Measurements from ENCODE around the gene CSTB. TPM values are rescaled to one million over a fixed set of nuclear protein-coding genes. Genes with fewer than 3 reads are reported as not detected.

The CSTB gene
- total RNA-seq, 1 experiment from 2014 or later = 57.5 TPM

DNA sequence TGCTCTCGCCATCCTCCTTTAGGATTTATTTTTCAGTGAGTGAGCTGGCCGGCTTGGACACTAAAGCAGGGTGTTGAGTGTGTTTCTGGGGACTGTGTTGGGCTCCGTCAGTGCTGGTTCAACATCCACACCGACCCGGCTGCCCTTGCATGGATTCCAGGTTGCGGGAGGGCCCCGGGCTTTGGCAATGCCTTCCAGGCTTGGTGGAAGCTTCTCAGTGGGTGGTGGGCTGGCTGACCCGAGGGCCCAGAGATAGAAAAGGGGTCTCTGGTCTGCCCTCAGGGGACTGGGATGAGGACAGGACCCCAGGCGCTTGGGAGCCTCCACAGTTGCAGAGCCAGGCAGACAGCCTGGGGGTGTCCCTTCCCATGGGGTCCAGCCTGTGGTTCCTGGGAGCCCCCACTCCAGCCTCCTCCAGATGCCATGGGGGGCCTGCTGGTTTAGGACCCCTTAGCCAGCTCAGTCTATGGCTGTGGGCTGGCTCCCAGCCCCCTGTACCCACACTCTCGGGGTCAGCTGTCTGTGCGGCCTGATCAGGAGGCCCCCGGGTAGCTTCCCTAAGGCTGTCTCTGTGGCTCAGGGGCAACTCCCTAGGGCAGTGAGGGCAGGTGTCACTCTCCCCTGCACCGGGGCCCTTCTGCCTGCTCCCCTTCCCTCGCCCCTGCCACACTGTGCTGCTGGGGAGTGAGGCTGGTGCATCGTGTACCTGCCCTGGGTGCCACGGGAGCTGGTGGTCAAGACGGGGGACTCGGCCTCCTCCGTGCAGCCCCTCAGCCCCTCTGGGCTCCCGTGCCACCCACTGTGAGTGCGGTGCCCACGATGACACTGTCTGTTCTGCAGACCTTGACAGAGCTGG lies 40.6 kb downstream of the CSTB start:
- Histone ChIP-seq H3K27me3 (ENCODE audit: insufficient read depth, low read length) (no peaks in the 10 kb centered on the region), H3K4me1 (ENCODE audit: control insufficient read depth in 1 of 2, insufficient read depth in 2 of 2, low read length in 2 of 2) (peaks cover 0 to 19% of the 10 kb centered on the region in 2 experiments; a peak in 2 of 4 replicates), H2AFZ (ENCODE audit: low read depth, low read length, poor library complexity, severe bottlenecking) (no peak overlapping the region), H3K4me2 (ENCODE audit: low read length) (no peak overlapping the region), H3K9ac (ENCODE audit: low read length) (no peak overlapping the region), H3K9me3 (ENCODE audit: control insufficient read depth in 1 of 2, insufficient read depth in 1 of 2, low read depth in 1 of 2, low read length in 2 of 2) (no peaks in the 10 kb centered on the region), H3K9me2 (ENCODE audit: insufficient read depth) (no peaks in the 10 kb centered on the region), H3K27ac (ENCODE audit: low read depth, low read length) (no peak overlapping the region), H3K79me2 (ENCODE audit: insufficient read depth, low read length) (peaks cover 72% of the 10 kb centered on the region), H4K20me1 (ENCODE audit: insufficient read depth) (0 out of 2 replicates have a peak, but pooled peaks cover 4% of the 10 kb centered on the region), H3K4me3 (replicated peaks in 1 of 2; ENCODE audit: low read depth in 1 of 2, low read length in 2 of 2) (no peak overlapping the region), H3K36me3 (ENCODE audit: control insufficient read depth in 1 of 2, insufficient read depth in 2 of 2, low read length in 2 of 2) (peaks cover 0 to 4% of the 10 kb centered on the region in 2 experiments; a peak in 3 of 4 replicates)
- ChIA-PET RAD21 (ENCODE audit: low non-redundant PET in 1 of 2, low total read pairs in 2 of 2, uncharacterized antibody in 2 of 2, unreplicated experiment in 2 of 2) (no interaction called here), CTCF (interaction anchor here (0.5 kb wide), 1 partner anchor 22 kb away, joined by 4 read pairs; no protein-coding TSS in a partner anchor), POLR2A (no interaction called here)
- no peak for TF ChIP-seq YY1 (IDR thresholded peaks at IDR 0.05; ENCODE audit: extremely low read depth, insufficient replicate concordance, low read depth, low read length)
- TF ChIP-seq ATF3 (IDR thresholded peaks at IDR 0.05) = no peak
- TF ChIP-seq EGR1 (IDR thresholded peaks at IDR 0.05; ENCODE audit: low read depth) = no peak
- TF ChIP-seq POLR2AphosphoS5 (IDR thresholded peaks at IDR 0.05; ENCODE audit: low read depth, low read length) = no peak
- no TSS peak for BruUV-seq (replicated peaks)
- DNase-seq (ENCODE audit: low read depth, low spot score) (no peak), ATAC-seq (no peak)
- intact Hi-C loops (cut with micrococcal nuclease) = no loop called here

DNA sequence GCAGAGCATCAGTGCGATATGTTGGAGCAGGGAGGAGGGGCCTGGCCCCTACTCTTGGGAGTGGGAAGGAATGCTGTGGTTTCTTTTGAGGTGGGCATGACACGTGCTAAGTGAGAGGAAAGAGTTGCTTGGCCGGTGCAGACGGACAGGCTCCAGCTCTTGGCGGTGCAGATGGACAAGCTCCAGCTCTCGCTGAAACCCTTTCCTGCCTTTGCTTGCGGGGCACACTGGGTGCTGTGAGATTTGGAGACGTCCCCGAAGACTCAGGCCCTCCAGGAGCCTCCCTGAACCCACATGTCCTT lies 41.2 kb downstream of the CSTB start:
- no peaks in the 10 kb centered on the region for H4K20me1 ChIP-seq (ENCODE audit: insufficient read depth)
- no peak for TF ChIP-seq RAD21 (IDR thresholded peaks at IDR 0.05; ENCODE audit: low read depth)
- TF ChIP-seq POLR2AphosphoS5 (IDR thresholded peaks at IDR 0.05; ENCODE audit: low read depth, low read length) = no peak
- TF ChIP-seq REST (IDR thresholded peaks at IDR 0.05; ENCODE audit: low read depth) = no peak
- no peak for TF ChIP-seq EGR1 (IDR thresholded peaks at IDR 0.05; ENCODE audit: low read depth)
- TF ChIP-seq POLR2A (IDR thresholded peaks at IDR 0.05; ENCODE audit: borderline replicate concordance, extremely low read depth, insufficient read depth, insufficient read length) = no peak
- TF ChIP-seq ELF1 (IDR thresholded peaks at IDR 0.05; ENCODE audit: borderline replicate concordance, low read depth) = no peak
- no peak for TF ChIP-seq ATF3 (IDR thresholded peaks at IDR 0.05)
- no peak for TF ChIP-seq YY1 (IDR thresholded peaks at IDR 0.05; ENCODE audit: extremely low read depth, insufficient replicate concordance, low read depth, low read length)
- no peak for TF ChIP-seq CTCF (IDR thresholded peaks at IDR 0.05 in 2 of 3, conservative IDR thresholded peaks at IDR 0.05 in 1 of 3; ENCODE audit: borderline replicate concordance in 1 of 3, insufficient read depth in 1 of 3, low read depth in 2 of 3, low read length in 2 of 3)
- no peak overlapping the region for H3K4me3 ChIP-seq (replicated peaks in 1 of 2; ENCODE audit: low read depth in 1 of 2, low read length in 2 of 2)
- no TSS peak for BruUV-seq (replicated peaks)
- no peak overlapping the region for H3K27ac ChIP-seq (ENCODE audit: low read depth, low read length)
- no peaks in the 10 kb centered on the region for H3K27me3 ChIP-seq (ENCODE audit: insufficient read depth, low read length)
- RAD21 ChIA-PET (ENCODE audit: low non-redundant PET in 1 of 2, low total read pairs in 2 of 2, uncharacterized antibody in 2 of 2, unreplicated experiment in 2 of 2) = no interaction called here
- no peak overlapping the region for H2AFZ ChIP-seq (ENCODE audit: low read depth, low read length, poor library complexity, severe bottlenecking)
- POLR2A ChIA-PET = no interaction called here
- CTCF ChIA-PET = no interaction called here
- H3K9ac ChIP-seq (ENCODE audit: low read length) = no peak overlapping the region
- no peak overlapping the region for H3K4me2 ChIP-seq (ENCODE audit: low read length)
- H3K9me2 ChIP-seq (ENCODE audit: insufficient read depth) = no peaks in the 10 kb centered on the region
- no peaks in the 10 kb centered on the region for H3K9me3 ChIP-seq (ENCODE audit: control insufficient read depth in 1 of 2, insufficient read depth in 1 of 2, low read depth in 1 of 2, low read length in 2 of 2)
- intact Hi-C loops (cut with micrococcal nuclease) = no loop called here
- DNase-seq (ENCODE audit: low read depth, low spot score) = no peak
- peaks cover 0 to 4% of the 10 kb centered on the region in 2 experiments; a peak in 3 of 4 replicates for H3K36me3 ChIP-seq (ENCODE audit: control insufficient read depth in 1 of 2, insufficient read depth in 2 of 2, low read length in 2 of 2)
- H3K4me1 ChIP-seq (ENCODE audit: control insufficient read depth in 1 of 2, insufficient read depth in 2 of 2, low read length in 2 of 2) = peaks cover 0 to 13% of the 10 kb centered on the region in 2 experiments; a peak in 2 of 4 replicates
- peaks cover 72% of the 10 kb centered on the region for H3K79me2 ChIP-seq (ENCODE audit: insufficient read depth, low read length)
- no peak for ATAC-seq
